ENCODE results near the gene CDK14. TPM values are rescaled to one million over a fixed set of nuclear protein-coding genes. Genes with fewer than 3 reads are reported as not detected.

The CDK14 gene
- total and polyA plus RNA-seq, 2 donors (not counting 3 experiments of a cell fraction or from before 2014, with no cell fraction given), result 5.5 to 34.2 TPM

GRCh38 chr7:90931986-90932916 lies 336.1 kb downstream of the CDK14 start:
- Histone ChIP-seq H4K20me1 (replicated peaks; ENCODE audit: control insufficient read depth, extremely low read depth, insufficient read depth, low read length) (no peaks in the 10 kb centered on the region), H3K9me1 (replicated peaks; ENCODE audit: control insufficient read depth, extremely low read depth, insufficient read depth, low read length) (no peaks in the 10 kb centered on the region), H3K9ac (replicated peaks; ENCODE audit: extremely low read depth, insufficient read depth, low read length) (no peak overlapping the region), H3K4me1 (ENCODE audit: control insufficient read depth, extremely low read depth, insufficient read depth, low read length) (no peaks in the 10 kb centered on the region), H3K27me3 (ENCODE audit: control insufficient read depth in 2 of 2, insufficient read depth in 2 of 2, low read length in 2 of 2) (no peaks in the 10 kb centered on the region), H3K4me3 (replicated peaks in 1 of 3; ENCODE audit: insufficient read depth in 1 of 3, low read depth in 1 of 3, low read length in 3 of 3) (no peak overlapping the region), H3K27ac (ENCODE audit: insufficient read depth, low read depth, low read length) (no peak overlapping the region), H3K36me3 (ENCODE audit: control insufficient read depth in 2 of 2, extremely low read depth in 1 of 2, insufficient read depth in 2 of 2, low read length in 2 of 2) (no peaks in the 10 kb centered on the region), H3K4me2 (ENCODE audit: insufficient read depth, low read length) (no peak overlapping the region), H3K79me2 (ENCODE audit: control insufficient read depth, insufficient read depth, low read length) (no peaks in the 10 kb centered on the region), H3K9me3 (replicated peaks; ENCODE audit: control insufficient read depth, insufficient read depth, low read length) (no peaks in the 10 kb centered on the region), H2AFZ (ENCODE audit: low read depth, low read length) (no peak overlapping the region)
- dilution Hi-C loops (cut with MboI; ENCODE audit: extremely low pct_ligation_motif_present, low sequenced_read_pairs) (no loop called here), intact Hi-C loops (cut with micrococcal nuclease) (no loop called here)
- DNase-seq (ENCODE audit: low read depth, low spot score) (no peak), FAIRE-seq (no peak)
- POLR2A ChIA-PET, result no interaction called here
- no peak for TF ChIP-seq EZH2 (IDR thresholded peaks at IDR 0.05; ENCODE audit: borderline replicate concordance, low read depth, low read length, severe bottlenecking)
- no peak for TF ChIP-seq GATA2 (IDR thresholded peaks at IDR 0.05; ENCODE audit: insufficient read depth, insufficient read length, low read depth, low read length)
- TF ChIP-seq POLR2A (IDR thresholded peaks at IDR 0.05; ENCODE audit: low read depth, low read length), result no peak
- no peak for TF ChIP-seq JUN (IDR thresholded peaks at IDR 0.05; ENCODE audit: borderline replicate concordance, insufficient read depth, insufficient read length, low read depth)
- TF ChIP-seq, protein P1, sequence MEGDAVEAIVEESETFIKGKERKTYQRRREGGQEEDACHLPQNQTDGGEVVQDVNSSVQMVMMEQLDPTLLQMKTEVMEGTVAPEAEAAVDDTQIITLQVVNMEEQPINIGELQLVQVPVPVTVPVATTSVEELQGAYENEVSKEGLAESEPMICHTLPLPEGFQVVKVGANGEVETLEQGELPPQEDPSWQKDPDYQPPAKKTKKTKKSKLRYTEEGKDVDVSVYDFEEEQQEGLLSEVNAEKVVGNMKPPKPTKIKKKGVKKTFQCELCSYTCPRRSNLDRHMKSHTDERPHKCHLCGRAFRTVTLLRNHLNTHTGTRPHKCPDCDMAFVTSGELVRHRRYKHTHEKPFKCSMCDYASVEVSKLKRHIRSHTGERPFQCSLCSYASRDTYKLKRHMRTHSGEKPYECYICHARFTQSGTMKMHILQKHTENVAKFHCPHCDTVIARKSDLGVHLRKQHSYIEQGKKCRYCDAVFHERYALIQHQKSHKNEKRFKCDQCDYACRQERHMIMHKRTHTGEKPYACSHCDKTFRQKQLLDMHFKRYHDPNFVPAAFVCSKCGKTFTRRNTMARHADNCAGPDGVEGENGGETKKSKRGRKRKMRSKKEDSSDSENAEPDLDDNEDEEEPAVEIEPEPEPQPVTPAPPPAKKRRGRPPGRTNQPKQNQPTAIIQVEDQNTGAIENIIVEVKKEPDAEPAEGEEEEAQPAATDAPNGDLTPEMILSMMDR (IDR thresholded peaks at IDR 0.05; ENCODE audit: extremely low read depth in 1 of 2, insufficient read depth in 1 of 2, low read depth in 1 of 2, low read length in 2 of 2), result no peak
- TF ChIP-seq FOS (IDR thresholded peaks at IDR 0.05; ENCODE audit: borderline replicate concordance, insufficient read depth, low read length), result no peak
- no peak for TF ChIP-seq MYC (IDR thresholded peaks at IDR 0.05; ENCODE audit: low read depth, low read length)
- TF ChIP-seq, protein P2, sequence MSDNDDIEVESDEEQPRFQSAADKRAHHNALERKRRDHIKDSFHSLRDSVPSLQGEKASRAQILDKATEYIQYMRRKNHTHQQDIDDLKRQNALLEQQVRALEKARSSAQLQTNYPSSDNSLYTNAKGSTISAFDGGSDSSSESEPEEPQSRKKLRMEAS (IDR thresholded peaks at IDR 0.05; ENCODE audit: insufficient read depth, insufficient read length), result no peak
- TF ChIP-seq POLR2AphosphoS5 (IDR thresholded peaks at IDR 0.05; ENCODE audit: insufficient read depth, low read depth, low read length), result no peak
- CTCF ChIA-PET, result interaction anchor here (1.8 kb wide), 1 partner anchor 13 kb away, joined by 4 read pairs; no protein-coding TSS in a partner anchor
- no TSS peak for BruUV-seq (replicated peaks)
